K562 (cell line): ENCODE data around the gene ZNF785. TPM values are rescaled to one million over a fixed set of nuclear protein-coding genes. Genes with fewer than 3 reads are reported as not detected.

ENCODE experiments used
- ATAC-seq: fragments of 200-7000 bp; cut with Tn5 transposase; 3 replicates; pipeline ENCODE4 v1.9.1; 2020; ENCODE audit warnings: moderate library complexity
- BruUV-seq: library from RNA; stranded (reverse); fragments of 400-500 nt; replicated peaks from 2 replicates; lab custom pipeline; 2021; lab: Mats Ljungman, UMichigan
- CTCF ChIA-PET: fragments of 300-600 bp; formaldehyde crosslinking; extraction: SDS; loops from one replicate; lab custom pipeline; 2021; ENCODE audit warnings: low intra/inter-chr PET ratio; lab: Yijun Ruan, JAX
- POLR2A ChIA-PET: fragments of 300-600, 350-650 bp; sonication (Branson Sonifier 250); formaldehyde crosslinking; extraction: SDS; loops from one replicate; lab custom pipeline; 2021; ENCODE audit warnings: antibody characterized with exemption, inconsistent platforms; lab: Yijun Ruan, JAX
- DNase-seq, 4 experiments: peaks; one replicate each; pipeline versions ENCODE4 v3.0.0 to v3.0.0-alpha.2; 2011 to 2018; ENCODE audit warnings: low spot score in 3 of 4, mixed read lengths in 3 of 4; ENCODE audit errors: extremely low read depth in 1 of 4
- FAIRE-seq: peaks from 2 replicates; lab custom pipeline; 2011; peaks lifted over from hg19 to GRCh38; lab: Jason Lieb, UNC
- H2AFZ ChIP-seq: 2 replicates; pipeline ENCODE4 v1.6.0; 2011; ENCODE audit warnings: low read depth, low read length, control low read depth, inconsistent platforms
- H3K27ac ChIP-seq: fragments of 200-600 bp; 3 replicates; pipeline ENCODE4 v1.8.0; 2011; ENCODE audit warnings: low read depth, mild to moderate bottlenecking, control low read depth, inconsistent platforms, low read length, moderate library complexity, mixed read lengths; ENCODE audit errors: extremely low read depth
- H3K27me3 ChIP-seq, 2 experiments: fragments of 300-600 bp in 1 of 2; 2 replicates in 1 of 2; 3 replicates in 1 of 2; pipeline versions ENCODE4 v1.6.0 to v1.8.0; 2011; ENCODE audit warnings: inconsistent platforms in 2 of 2, low read length in 2 of 2, mild to moderate bottlenecking in 1 of 2, mixed read lengths in 1 of 2, moderate library complexity in 1 of 2; ENCODE audit not compliant: control insufficient read depth in 2 of 2, insufficient read depth in 2 of 2
- H3K36me3 ChIP-seq: fragments of 300-600 bp; 3 replicates; pipeline ENCODE4 v1.8.0; 2011; ENCODE audit warnings: mild to moderate bottlenecking, low read length, inconsistent platforms; ENCODE audit not compliant: control insufficient read depth, insufficient read depth
- H3K4me1 ChIP-seq, 2 experiments: fragments of 200-600 bp in 1 of 2; replicated peaks in 1 of 2; 2 replicates in 1 of 2; 3 replicates in 1 of 2; pipeline versions ENCODE4 v1.5.1 to v1.8.0; 2011; ENCODE audit warnings: inconsistent platforms in 2 of 2, low read length in 2 of 2, mild to moderate bottlenecking in 1 of 2, mixed read lengths in 1 of 2, moderate library complexity in 1 of 2; ENCODE audit not compliant: control insufficient read depth in 2 of 2, insufficient read depth in 2 of 2
- H3K4me2 ChIP-seq: 2 replicates; pipeline ENCODE4 v1.6.1; 2011; ENCODE audit warnings: low read length, control low read depth, inconsistent platforms, mixed read lengths; ENCODE audit not compliant: insufficient read depth
- H3K4me3 ChIP-seq: fragments of 200-600 bp; sonication (generic), shearing (Covaris generic); 2 replicates; pipeline ENCODE4 v1.5.1; 2016; ENCODE audit warnings: control low read depth, inconsistent platforms
- H3K79me2 ChIP-seq: fragments of 200-600 bp; 3 replicates; pipeline ENCODE4 v1.8.0; 2011; ENCODE audit warnings: low read length, inconsistent platforms; ENCODE audit not compliant: control insufficient read depth, insufficient read depth
- H3K9ac ChIP-seq, 2 experiments: 2 replicates each; pipeline versions ENCODE4 v1.6.0 to v1.6.1; 2011; ENCODE audit warnings: low read depth in 2 of 2, low read length in 2 of 2, control low read depth in 1 of 2, inconsistent platforms in 1 of 2, mild to moderate bottlenecking in 1 of 2, mixed read lengths in 1 of 2; ENCODE audit not compliant: insufficient read depth in 1 of 2
- H3K9me1 ChIP-seq: one replicate; pipeline ENCODE4 v1.6.0; 2011; ENCODE audit warnings: inconsistent platforms, mild to moderate bottlenecking, low read length, moderate library complexity; ENCODE audit not compliant: control insufficient read depth, insufficient read depth
- H3K9me3 ChIP-seq: replicated peaks from 2 replicates; pipeline ENCODE4 v1.5.1; 2011; ENCODE audit warnings: low read depth, low read length, inconsistent platforms; ENCODE audit not compliant: control insufficient read depth, insufficient read depth
- H4K20me1 ChIP-seq: replicated peaks from 2 replicates; pipeline ENCODE4 v1.6.1; 2011; ENCODE audit warnings: low read length, inconsistent platforms, mixed read lengths; ENCODE audit not compliant: control insufficient read depth, insufficient read depth
- CBX1 ChIP-seq: sonication (generic); IDR thresholded peaks from 2 replicates; pipeline ENCODE4 v1.6.1; 2016; ENCODE audit warnings: antibody characterized with exemption, low read depth, mild to moderate bottlenecking
- CCNT2 ChIP-seq: IDR thresholded peaks from 2 replicates; pipeline ENCODE4 v1.6.1; 2011; ENCODE audit warnings: borderline replicate concordance, low read depth, mild to moderate bottlenecking, moderate library complexity, mixed read lengths, low read length; ENCODE audit not compliant: insufficient read length; ENCODE audit errors: extremely low read depth
- HDAC1 ChIP-seq, 2 experiments: fragments of 450-650 bp; IDR thresholded peaks; 2 replicates each; pipeline ENCODE4 v1.6.1; 2016 to 2017; ENCODE audit warnings: inconsistent platforms in 1 of 2, mild to moderate bottlenecking in 1 of 2, moderate library complexity in 1 of 2
- NFIC ChIP-seq: fragments of 450-650 bp; IDR thresholded peaks from 2 replicates; pipeline ENCODE4 v1.6.1; 2017; ENCODE audit warnings: mild to moderate bottlenecking, inconsistent platforms
- NFIX ChIP-seq: fragments of 250-450 bp; sonication (Bioruptor Pico); IDR thresholded peaks from 2 replicates; pipeline ENCODE4 v1.4.0; 2020; ENCODE audit warnings: low read depth, mild to moderate bottlenecking, moderate library complexity
- TRIM28 ChIP-seq: fragments of 450-650 bp; IDR thresholded peaks from 2 replicates; pipeline ENCODE4 v1.6.1; 2017
- ZBTB17 ChIP-seq: fragments of 450-650 bp; formaldehyde crosslinking; IDR thresholded peaks from 2 replicates; pipeline ENCODE4 v1.4.0; 2020; ENCODE audit warnings: mild to moderate bottlenecking
- ZBTB33 ChIP-seq: sonication (generic); formaldehyde crosslinking; IDR thresholded peaks from 2 replicates; pipeline ENCODE4 v1.8.1; 2023; ENCODE audit warnings: mild to moderate bottlenecking, missing genetic modification reagents
- WGBS: fragments of 100-300 bp; shearing (Covaris generic); methylation state at CpG from one replicate; pipeline ENCODE4 v1.1.6; 2016; ENCODE audit warnings: low coverage, mixed read lengths; ENCODE audit not compliant: insufficient coverage; ENCODE audit errors: missing lambda C conversion rate; 5-methylcytosine and 5-hydroxymethylcytosine counted together
- in situ Hi-C: fragments of 300-500 bp; cut with MboI; formaldehyde crosslinking; loops from 4 replicates; pipeline ENCODE4 v1.15.0; 2018; ENCODE audit warnings: inconsistent platforms, mixed read lengths
- intact Hi-C: fragments of 100-400 bp; cut with micrococcal nuclease; formaldehyde crosslinking; loops from 2 replicates; pipeline ENCODE4 v1.14.2; 2022
- polyA plus RNA-seq, 8 experiments: library from polyadenylated mRNA; depleted of rRNA in 4 of 8; stranded (reverse) in 5 of 8; unstranded in 3 of 8; fragments of >200 nt; fragmentation: Nextera tagmentation in 2 of 8; fragmentation: Illumina TruSeq in 1 of 8; extraction: Ambion mirVana in 2 of 8; extraction: Trizol in 1 of 8; gene quantifications; 2 replicates each; pipeline versions ENCODE4 v1.2.1 to v1.2.3, GENCODE V29; 2011 to 2014; ENCODE audit warnings: inconsistent platforms in 1 of 8, missing spikeins in 1 of 8
- total RNA-seq, 7 experiments: library from RNA; depleted of rRNA in 6 of 7; stranded (reverse); fragments of >200 nt in 6 of 7; fragmentation: Illumina TruSeq in 2 of 7; extraction: Trizol in 2 of 7; gene quantifications; 2 replicates each; pipeline versions ENCODE4 v1.2.1 to v1.2.3, GENCODE V29; 2011 to 2021; ENCODE audit warnings: low replicate concordance in 1 of 7

The ZNF785 gene
- total and polyA plus RNA-seq, 9 of the 15 experiments (the other 6 are each of a cell fraction or from before 2014, with no cell fraction given): 0.64 to 11.0 (median 6.4) TPM

GRCh38 chr16:30561089-30561816 lies 24.2 kb downstream of the ZNF785 start:
- H3K4me3 ChIP-seq: no peak overlapping the region
- no peak overlapping the region; a peak in 1 of 4 replicates for H3K9ac ChIP-seq
- H3K27me3 ChIP-seq: no peaks in the 10 kb centered on the region
- in situ Hi-C loops: no loop called here
- 94% methylated on average over 41 of the region's 46 CpGs for WGBS
- H3K4me2 ChIP-seq: no peak overlapping the region
- H3K9me1 ChIP-seq: no peaks in the 10 kb centered on the region
- peaks cover 16% of the 10 kb centered on the region for H3K79me2 ChIP-seq
- no peak overlapping the region for H2AFZ ChIP-seq
- FAIRE-seq: no peak
- H4K20me1 ChIP-seq: no peaks in the 10 kb centered on the region
- no peak for ATAC-seq
- H3K4me1 ChIP-seq: peaks cover 13 to 39% of the 10 kb centered on the region in 2 experiments; a peak in 4 of 5 replicates
- H3K27ac ChIP-seq: no peak overlapping the region
- TF ChIP-seq HDAC1 (IDR thresholded peaks at IDR 0.05) (no peak), NFIX (no peak), ZBTB17 (CRISPR knock-in tag) (no peak), NFIC (0 out of 2 replicates have a peak, but pooled peaks have one; percentile 17), ZBTB33 (peak; percentile 73), TRIM28 (no peak), CCNT2 (no peak), CBX1 (no peak)
- no TSS peak for BruUV-seq
- H3K36me3 ChIP-seq: peaks cover 2% of the 10 kb centered on the region; the same call in 1 of the 3 replicates
- intact Hi-C loops: no loop called here
- no peaks in the 10 kb centered on the region for H3K9me3 ChIP-seq
- DNase-seq: no peak
- CTCF ChIA-PET: no interaction called here
- POLR2A ChIA-PET: interaction anchor here (0.5 to 0.8 kb wide), 2 partner anchors 89 to 100 kb away, joined by 3 read pairs; no protein-coding TSS in a partner anchor
